K562 (cell line): ENCODE data around the gene PITPNM3. TPM values are rescaled to one million over a fixed set of nuclear protein-coding genes. Genes with fewer than 3 reads are reported as not detected.

Experiments
- ATAC-seq: fragments of 200-7000 bp; cut with Tn5 transposase; 3 replicates; pipeline ENCODE4 v1.9.1; 2020; ENCODE audit warnings: moderate library complexity
- BruUV-seq: library from RNA; stranded (reverse); fragments of 400-500 nt; replicated peaks from 2 replicates; lab custom pipeline; 2021; lab: Mats Ljungman, UMichigan
- CTCF ChIA-PET: fragments of 300-600 bp; formaldehyde crosslinking; extraction: SDS; loops from one replicate; lab custom pipeline; 2021; ENCODE audit warnings: low intra/inter-chr PET ratio; lab: Yijun Ruan, JAX
- POLR2A ChIA-PET: fragments of 300-600, 350-650 bp; sonication (Branson Sonifier 250); formaldehyde crosslinking; extraction: SDS; loops from one replicate; lab custom pipeline; 2021; ENCODE audit warnings: antibody characterized with exemption, inconsistent platforms; lab: Yijun Ruan, JAX
- DNase-seq, 4 experiments: peaks; one replicate each; pipeline versions ENCODE4 v3.0.0 to v3.0.0-alpha.2; 2011 to 2018; ENCODE audit warnings: low spot score in 3 of 4, mixed read lengths in 3 of 4; ENCODE audit errors: extremely low read depth in 1 of 4
- FAIRE-seq: peaks from 2 replicates; lab custom pipeline; 2011; peaks lifted over from hg19 to GRCh38; lab: Jason Lieb, UNC
- H2AFZ ChIP-seq: 2 replicates; pipeline ENCODE4 v1.6.0; 2011; ENCODE audit warnings: low read depth, low read length, control low read depth, inconsistent platforms
- H3K27ac ChIP-seq: fragments of 200-600 bp; 3 replicates; pipeline ENCODE4 v1.8.0; 2011; ENCODE audit warnings: low read depth, mild to moderate bottlenecking, control low read depth, inconsistent platforms, low read length, moderate library complexity, mixed read lengths; ENCODE audit errors: extremely low read depth
- H3K27me3 ChIP-seq, 2 experiments: fragments of 300-600 bp in 1 of 2; 2 replicates in 1 of 2; 3 replicates in 1 of 2; pipeline versions ENCODE4 v1.6.0 to v1.8.0; 2011; ENCODE audit warnings: inconsistent platforms in 2 of 2, low read length in 2 of 2, mild to moderate bottlenecking in 1 of 2, mixed read lengths in 1 of 2, moderate library complexity in 1 of 2; ENCODE audit not compliant: control insufficient read depth in 2 of 2, insufficient read depth in 2 of 2
- H3K36me3 ChIP-seq: fragments of 300-600 bp; 3 replicates; pipeline ENCODE4 v1.8.0; 2011; ENCODE audit warnings: mild to moderate bottlenecking, low read length, inconsistent platforms; ENCODE audit not compliant: control insufficient read depth, insufficient read depth
- H3K4me1 ChIP-seq, 2 experiments: fragments of 200-600 bp in 1 of 2; replicated peaks in 1 of 2; 2 replicates in 1 of 2; 3 replicates in 1 of 2; pipeline versions ENCODE4 v1.5.1 to v1.8.0; 2011; ENCODE audit warnings: inconsistent platforms in 2 of 2, low read length in 2 of 2, mild to moderate bottlenecking in 1 of 2, mixed read lengths in 1 of 2, moderate library complexity in 1 of 2; ENCODE audit not compliant: control insufficient read depth in 2 of 2, insufficient read depth in 2 of 2
- H3K4me2 ChIP-seq: 2 replicates; pipeline ENCODE4 v1.6.1; 2011; ENCODE audit warnings: low read length, control low read depth, inconsistent platforms, mixed read lengths; ENCODE audit not compliant: insufficient read depth
- H3K4me3 ChIP-seq: fragments of 200-600 bp; sonication (generic), shearing (Covaris generic); 2 replicates; pipeline ENCODE4 v1.5.1; 2016; ENCODE audit warnings: control low read depth, inconsistent platforms
- H3K79me2 ChIP-seq: fragments of 200-600 bp; 3 replicates; pipeline ENCODE4 v1.8.0; 2011; ENCODE audit warnings: low read length, inconsistent platforms; ENCODE audit not compliant: control insufficient read depth, insufficient read depth
- H3K9ac ChIP-seq, 2 experiments: 2 replicates each; pipeline versions ENCODE4 v1.6.0 to v1.6.1; 2011; ENCODE audit warnings: low read depth in 2 of 2, low read length in 2 of 2, control low read depth in 1 of 2, inconsistent platforms in 1 of 2, mild to moderate bottlenecking in 1 of 2, mixed read lengths in 1 of 2; ENCODE audit not compliant: insufficient read depth in 1 of 2
- H3K9me1 ChIP-seq: one replicate; pipeline ENCODE4 v1.6.0; 2011; ENCODE audit warnings: inconsistent platforms, mild to moderate bottlenecking, low read length, moderate library complexity; ENCODE audit not compliant: control insufficient read depth, insufficient read depth
- H3K9me3 ChIP-seq: replicated peaks from 2 replicates; pipeline ENCODE4 v1.5.1; 2011; ENCODE audit warnings: low read depth, low read length, inconsistent platforms; ENCODE audit not compliant: control insufficient read depth, insufficient read depth
- H4K20me1 ChIP-seq: replicated peaks from 2 replicates; pipeline ENCODE4 v1.6.1; 2011; ENCODE audit warnings: low read length, inconsistent platforms, mixed read lengths; ENCODE audit not compliant: control insufficient read depth, insufficient read depth
- AFF1 ChIP-seq, 2 experiments: fragments of 450-650 bp; IDR thresholded peaks; 2 replicates each; pipeline ENCODE4 v1.6.1; 2018; ENCODE audit warnings: mild to moderate bottlenecking in 2 of 2, low read depth in 1 of 2; ENCODE audit not compliant: partially characterized antibody in 2 of 2
- BDP1 ChIP-seq: IDR thresholded peaks from 3 replicates; pipeline ENCODE4 v1.6.1; 2011; ENCODE audit not compliant: insufficient read length, insufficient read depth
- CHD2 ChIP-seq: IDR thresholded peaks from 2 replicates; pipeline ENCODE4 v1.6.1; 2011; ENCODE audit warnings: low read depth, low read length
- EP400 ChIP-seq: fragments of 450-650 bp; IDR thresholded peaks from 2 replicates; pipeline ENCODE4 v1.6.1; 2017; ENCODE audit warnings: antibody characterized with exemption, mild to moderate bottlenecking, moderate library complexity
- HMGN3 ChIP-seq: IDR thresholded peaks from 2 replicates; pipeline ENCODE4 v1.6.1; 2011; ENCODE audit warnings: borderline replicate concordance, low read depth, mild to moderate bottlenecking, mixed read lengths, low read length; ENCODE audit not compliant: insufficient read length; ENCODE audit errors: extremely low read depth
- ILK ChIP-seq: fragments of 450-650 bp; IDR thresholded peaks from 2 replicates; pipeline ENCODE4 v1.6.1; 2016; ENCODE audit warnings: missing genetic modification characterization, low read depth, mild to moderate bottlenecking, missing compliant biosample characterization, moderate library complexity, borderline replicate concordance
- NFATC3 ChIP-seq: fragments of 450-650 bp; IDR thresholded peaks from 2 replicates; pipeline ENCODE4 v1.6.1; 2017; ENCODE audit warnings: mild to moderate bottlenecking
- ZFP30 ChIP-seq: fragments of 250-450 bp; sonication (Bioruptor Pico); IDR thresholded peaks from 2 replicates; pipeline ENCODE4 v1.8.0; 2022; ENCODE audit warnings: moderate library complexity, mild to moderate bottlenecking, inconsistent platforms, borderline replicate concordance
- ZNF232 ChIP-seq: sonication (generic); formaldehyde crosslinking; IDR thresholded peaks from 2 replicates; pipeline ENCODE4 v1.8.0; 2022; ENCODE audit warnings: mild to moderate bottlenecking, missing genetic modification reagents
- ZNF445 ChIP-seq: fragments of 250-450 bp; sonication (Bioruptor Pico); IDR thresholded peaks from 2 replicates; pipeline ENCODE4 v1.4.0; 2020; ENCODE audit warnings: low read depth, mild to moderate bottlenecking, moderate library complexity
- WGBS: fragments of 100-300 bp; shearing (Covaris generic); methylation state at CpG from one replicate; pipeline ENCODE4 v1.1.6; 2016; ENCODE audit warnings: low coverage, mixed read lengths; ENCODE audit not compliant: insufficient coverage; ENCODE audit errors: missing lambda C conversion rate; 5-methylcytosine and 5-hydroxymethylcytosine counted together
- in situ Hi-C: fragments of 300-500 bp; cut with MboI; formaldehyde crosslinking; loops from 4 replicates; pipeline ENCODE4 v1.15.0; 2018; ENCODE audit warnings: inconsistent platforms, mixed read lengths
- intact Hi-C: fragments of 100-400 bp; cut with micrococcal nuclease; formaldehyde crosslinking; loops from 2 replicates; pipeline ENCODE4 v1.14.2; 2022
- polyA plus RNA-seq, 8 experiments: library from polyadenylated mRNA; depleted of rRNA in 4 of 8; stranded (reverse) in 5 of 8; unstranded in 3 of 8; fragments of >200 nt; fragmentation: Nextera tagmentation in 2 of 8; fragmentation: Illumina TruSeq in 1 of 8; extraction: Ambion mirVana in 2 of 8; extraction: Trizol in 1 of 8; gene quantifications; 2 replicates each; pipeline versions ENCODE4 v1.2.1 to v1.2.3, GENCODE V29; 2011 to 2014; ENCODE audit warnings: inconsistent platforms in 1 of 8, missing spikeins in 1 of 8
- total RNA-seq, 7 experiments: library from RNA; depleted of rRNA in 6 of 7; stranded (reverse); fragments of >200 nt in 6 of 7; fragmentation: Illumina TruSeq in 2 of 7; extraction: Trizol in 2 of 7; gene quantifications; 2 replicates each; pipeline versions ENCODE4 v1.2.1 to v1.2.3, GENCODE V29; 2011 to 2021; ENCODE audit warnings: low replicate concordance in 1 of 7

The PITPNM3 gene
- total and polyA plus RNA-seq, 9 of the 15 experiments (the other 6 are each of a cell fraction or from before 2014, with no cell fraction given): 0.14 to 0.38 (median 0.22) TPM; not detected in 2

GRCh38 chr17:6525141-6525540 lies 31.2 kb downstream of the PITPNM3 start:
- Histone ChIP-seq H3K4me1 (no peaks in the 10 kb centered on the region), H4K20me1 (no peaks in the 10 kb centered on the region), H2AFZ (no peak overlapping the region), H3K9me3 (no peaks in the 10 kb centered on the region), H3K27ac (no peak overlapping the region), H3K36me3 (no peaks in the 10 kb centered on the region), H3K4me3 (no peak overlapping the region), H3K9ac (no peak overlapping the region), H3K4me2 (no peak overlapping the region), H3K9me1 (no peaks in the 10 kb centered on the region), H3K79me2 (no peaks in the 10 kb centered on the region), H3K27me3 (no peaks in the 10 kb centered on the region)
- no TSS peak for BruUV-seq
- in situ Hi-C loops: no loop called here
- intact Hi-C loops: no loop called here
- no peak for ATAC-seq
- FAIRE-seq: no peak
- no peak for DNase-seq
- ChIA-PET POLR2A (no interaction called here), CTCF (no interaction called here)
- 4% methylated on average over 4 of the region's 4 CpGs for WGBS
- no peak for TF ChIP-seq BDP1
- TF ChIP-seq ILK (tag): no peak
- no peak for TF ChIP-seq NFATC3
- no peak for TF ChIP-seq ZNF232 (CRISPR knock-in tag)
- TF ChIP-seq ZNF445 (CRISPR knock-in tag): no peak

GRCh38 chr17:6524520-6524919 lies 31.8 kb downstream of the PITPNM3 start:
- in situ Hi-C loops: no loop called here
- intact Hi-C loops: no loop called here
- DNase-seq (no peak), ATAC-seq (no peak), FAIRE-seq (no peak)
- H3K4me1 ChIP-seq: no peaks in the 10 kb centered on the region
- H3K4me3 ChIP-seq: no peak overlapping the region
- BruUV-seq: no TSS peak
- H4K20me1 ChIP-seq: no peaks in the 10 kb centered on the region
- H3K9ac ChIP-seq: no peak overlapping the region
- H3K79me2 ChIP-seq: no peaks in the 10 kb centered on the region
- no peak overlapping the region for H3K4me2 ChIP-seq
- CTCF ChIA-PET: no interaction called here
- H3K27me3 ChIP-seq: no peaks in the 10 kb centered on the region
- H2AFZ ChIP-seq: no peak overlapping the region
- no peaks in the 10 kb centered on the region for H3K36me3 ChIP-seq
- WGBS: 0% methylated on average over 4 of the region's 4 CpGs
- no peak overlapping the region for H3K27ac ChIP-seq
- H3K9me3 ChIP-seq: no peaks in the 10 kb centered on the region
- H3K9me1 ChIP-seq: no peaks in the 10 kb centered on the region
- POLR2A ChIA-PET: no interaction called here
- no peak for TF ChIP-seq AFF1 (IDR thresholded peaks at IDR 0.05; ENCODE audit: low read depth in 1 of 2, partially characterized antibody in 2 of 2)
- no peak for TF ChIP-seq EP400
- no peak for TF ChIP-seq CHD2
- no peak for TF ChIP-seq HMGN3
- TF ChIP-seq ZFP30 (CRISPR knock-in tag): no peak
